Caco-2 (cell line): Measurements from ENCODE around the gene FRYL. TPM values are rescaled to one million over a fixed set of nuclear protein-coding genes. Genes with fewer than 3 reads are reported as not detected.

Experiments
- BruUV-seq: library from RNA; stranded (reverse); fragments of 400-500 nt; replicated peaks from 2 replicates; lab custom pipeline; 2021; lab: Mats Ljungman, UMichigan
- CTCF ChIA-PET: fragments of 300-600 bp; sonication (Branson Sonifier 250); formaldehyde crosslinking; loops from one replicate; lab custom pipeline; 2022; ENCODE audit warnings: antibody characterized with exemption; lab: Charles Lee
- POLR2A ChIA-PET: fragments of 300-600 bp; sonication (Branson Sonifier 250); formaldehyde crosslinking; loops from one replicate; lab custom pipeline; 2022; ENCODE audit warnings: antibody characterized with exemption; lab: Charles Lee
- DNase-seq, 2 experiments: peaks; one replicate each; pipeline versions ENCODE4 v3.0.0 to v3.0.0-alpha.2; 2020 to 2022
- H3K27me3 ChIP-seq: replicated peaks from 2 replicates; pipeline ENCODE4 v1.6.0; 2011; ENCODE audit warnings: low read length; ENCODE audit not compliant: control insufficient read depth, insufficient read depth
- H3K36me3 ChIP-seq: 2 replicates; pipeline ENCODE4 v1.5.1; 2011; ENCODE audit warnings: low read length; ENCODE audit not compliant: control insufficient read depth, insufficient read depth
- H3K4me1 ChIP-seq: fragments of 250-450 bp; sonication (Bioruptor Pico); 2 replicates; pipeline ENCODE4 v1.5.1; 2020; ENCODE audit warnings: mild to moderate bottlenecking
- H3K4me3 ChIP-seq: 2 replicates; pipeline ENCODE4 v1.5.1; 2011; ENCODE audit warnings: low read depth, mild to moderate bottlenecking, control low read depth, low read length
- H3K9me3 ChIP-seq: fragments of 250-450 bp; sonication (Bioruptor Pico); 2 replicates; pipeline ENCODE4 v1.5.1; 2020; ENCODE audit warnings: mild to moderate bottlenecking, moderate library complexity
- H3K27ac Mint-ChIP-seq: one replicate; pipeline ENCODE4 v1.8.0; 2022; ENCODE audit warnings: mixed read lengths; ENCODE audit not compliant: unreplicated experiment
- H3K27me3 Mint-ChIP-seq: one replicate; pipeline ENCODE4 v1.8.0; 2022; ENCODE audit warnings: mixed read lengths; ENCODE audit not compliant: insufficient read depth, unreplicated experiment
- H3K36me3 Mint-ChIP-seq: one replicate; pipeline ENCODE4 v1.8.0; 2022; ENCODE audit warnings: mild to moderate bottlenecking, mixed read lengths; ENCODE audit not compliant: insufficient read depth, unreplicated experiment
- H3K4me1 Mint-ChIP-seq: one replicate; pipeline ENCODE4 v1.8.0; 2022; ENCODE audit warnings: low read depth, mixed read lengths; ENCODE audit not compliant: unreplicated experiment
- H3K4me3 Mint-ChIP-seq: one replicate; pipeline ENCODE4 v1.8.0; 2022; ENCODE audit warnings: mild to moderate bottlenecking, moderate library complexity, mixed read lengths; ENCODE audit not compliant: unreplicated experiment
- H3K9me3 Mint-ChIP-seq: one replicate; pipeline ENCODE4 v1.8.0; 2022; ENCODE audit warnings: mixed read lengths; ENCODE audit not compliant: unreplicated experiment
- CTCF ChIP-seq, 2 experiments: fragments of 200-600 bp in 1 of 2; IDR thresholded peaks; 1 replicate in 1 of 2; 2 replicates in 1 of 2; pipeline versions ENCODE4 v1.5.1 to v1.8.0; 2011 to 2022; ENCODE audit warnings: antibody characterized with exemption in 1 of 2, control low read depth in 1 of 2, inconsistent platforms in 1 of 2, low read depth in 1 of 2, low read length in 1 of 2, mild to moderate bottlenecking in 1 of 2, moderate library complexity in 1 of 2; ENCODE audit not compliant: insufficient read depth in 1 of 2, severe bottlenecking in 1 of 2, unreplicated experiment in 1 of 2
- intact Hi-C: fragments of 100-400 bp; cut with micrococcal nuclease; formaldehyde crosslinking; loops from one replicate; pipeline ENCODE4 v1.10.0; 2022; ENCODE audit not compliant: unreplicated experiment
- total RNA-seq: library from RNA; stranded (reverse); gene quantifications from 2 replicates; pipeline ENCODE4 v1.2.3, GENCODE V29; 2022

The FRYL gene
- total RNA-seq, 1 experiment from 2014 or later = 27.4 TPM

GRCh38 chr4:48791313-48791712, 11.2 kb upstream of the FRYL start:
- no peak for TF ChIP-seq CTCF (IDR thresholded peaks at IDR 0.05; ENCODE audit: insufficient read depth in 1 of 2, low read depth in 1 of 2, low read length in 1 of 2, severe bottlenecking in 1 of 2, unreplicated experiment in 1 of 2)
- DNase-seq = no peak
- Histone ChIP-seq H3K4me1 (no peaks in the 10 kb centered on the region), H3K4me3 (no peak overlapping the region), H3K27me3 (no peaks in the 10 kb centered on the region), H3K36me3 (no peaks in the 10 kb centered on the region), H3K9me3 (no peaks in the 10 kb centered on the region)
- no peak overlapping the region for H3K27ac Mint-ChIP-seq
- no peaks in the 10 kb centered on the region for H3K36me3 Mint-ChIP-seq
- H3K4me1 Mint-ChIP-seq = no peaks in the 10 kb centered on the region
- H3K4me3 Mint-ChIP-seq = no peak overlapping the region
- no peaks in the 10 kb centered on the region for H3K27me3 Mint-ChIP-seq
- ChIA-PET POLR2A (no interaction called here), CTCF (no interaction called here)
- no peaks in the 10 kb centered on the region for H3K9me3 Mint-ChIP-seq
- no TSS peak for BruUV-seq
- intact Hi-C loops = no loop called here

- no peaks in the 10 kb centered on the region for H3K4me1 ChIP-seq
- no peaks in the 10 kb centered on the region for H3K9me3 Mint-ChIP-seq
- DNase-seq = no peak
- TF ChIP-seq CTCF (IDR thresholded peaks at IDR 0.05; ENCODE audit: insufficient read depth in 1 of 2, low read depth in 1 of 2, low read length in 1 of 2, severe bottlenecking in 1 of 2, unreplicated experiment in 1 of 2) = no peak
- intact Hi-C loops = no loop called here
- POLR2A ChIA-PET = no interaction called here
- no peaks in the 10 kb centered on the region for H3K9me3 ChIP-seq
- H3K36me3 ChIP-seq = no peaks in the 10 kb centered on the region
- H3K4me1 Mint-ChIP-seq = no peaks in the 10 kb centered on the region
- BruUV-seq = no TSS peak
- H3K4me3 ChIP-seq = no peak overlapping the region
- H3K27ac Mint-ChIP-seq = no peak overlapping the region
- H3K4me3 Mint-ChIP-seq = no peak overlapping the region
- H3K36me3 Mint-ChIP-seq = no peaks in the 10 kb centered on the region
- no peaks in the 10 kb centered on the region for H3K27me3 ChIP-seq
- CTCF ChIA-PET = no interaction called here
- no peaks in the 10 kb centered on the region for H3K27me3 Mint-ChIP-seq
These were observed 10.5 kb upstream of the FRYL start for GRCh38 chr4:48790561-48790960.

- H3K9me3 ChIP-seq = no peaks in the 10 kb centered on the region
- CTCF ChIA-PET = no interaction called here
- intact Hi-C loops = no loop called here
- H3K4me3 ChIP-seq = no peak overlapping the region
- no peaks in the 10 kb centered on the region for H3K9me3 Mint-ChIP-seq
- no peak overlapping the region for H3K27ac Mint-ChIP-seq
- H3K36me3 Mint-ChIP-seq = no peaks in the 10 kb centered on the region
- H3K36me3 ChIP-seq = no peaks in the 10 kb centered on the region
- DNase-seq = no peak
- BruUV-seq = no TSS peak
- H3K27me3 ChIP-seq = no peaks in the 10 kb centered on the region
- no peak overlapping the region for H3K4me3 Mint-ChIP-seq
- POLR2A ChIA-PET = no interaction called here
- H3K4me1 ChIP-seq = no peaks in the 10 kb centered on the region
- no peak for TF ChIP-seq CTCF (IDR thresholded peaks at IDR 0.05; ENCODE audit: insufficient read depth in 1 of 2, low read depth in 1 of 2, low read length in 1 of 2, severe bottlenecking in 1 of 2, unreplicated experiment in 1 of 2)
- no peaks in the 10 kb centered on the region for H3K27me3 Mint-ChIP-seq
- H3K4me1 Mint-ChIP-seq = no peaks in the 10 kb centered on the region
These were observed 7.0 kb upstream of the FRYL start for GRCh38 chr4:48787056-48787455.
